Peyer's patch (tissue), 4 donors: Measurements from ENCODE around the gene FAM234B.

Source experiments
- CTCF ChIP-seq, 6 experiments: fragments of 450-650 bp in 4 of 6; fragments of 200-600 bp in 2 of 6; sonication (generic) in 1 of 6; IDR thresholded peaks; one replicate each; pipeline ENCODE4 v1.5.1; 2017 to 2019; ENCODE audit warnings: antibody characterized with exemption in 6 of 6, mild to moderate bottlenecking in 3 of 6, moderate library complexity in 1 of 6
- POLR2A ChIP-seq, 2 donors: fragments of 450-650 bp; IDR thresholded peaks; one replicate each; pipeline ENCODE4 v1.5.1; 2017; ENCODE audit warnings: antibody characterized with exemption in 2 of 2, mild to moderate bottlenecking in 2 of 2, moderate library complexity in 2 of 2

- TF ChIP-seq CTCF (IDR thresholded peaks at IDR 0.05) (no peak), POLR2A (IDR thresholded peaks at IDR 0.05) (no peak)
Observed at GRCh38 chr12:13088496-13088895, 44.3 kb downstream of the FAM234B start.
